Right lung (tissue), 5 donors: ENCODE results near the gene ECT2L. TPM values are rescaled to one million over a fixed set of nuclear protein-coding genes. Genes with fewer than 3 reads are reported as not detected.
A peak's percentile ranks its signal among the peaks of the same experiment; 100 is the strongest.

Experiments
- DNase-seq, 2 donors: peaks; one replicate each; pipeline ENCODE4 v3.0.0-alpha.2; 2013
- polyA plus RNA-seq, 5 donors: library from polyadenylated mRNA; unstranded; fragments of 120-200 nt; gene quantifications; one replicate each; pipeline versions ENCODE4 v1.2.1 to v1.2.3, GENCODE V29; 2013; ENCODE audit warnings: inconsistent platforms in 1 of 5, low replicate concordance in 1 of 5; ENCODE audit not compliant: insufficient read length in 5 of 5, insufficient read depth in 1 of 5

The ECT2L gene
- polyA plus RNA-seq, 5 donors, result 0.63 to 3.3 (median 1.8) TPM

- no peak for DNase-seq
These were observed 60.8 kb downstream of the ECT2L start for GRCh38 chr6:138856654-138857053.

GRCh38 chr6:138857775-138858174, 61.9 kb downstream of the ECT2L start:
- no peak for DNase-seq

- no peak for DNase-seq
These were observed 66.6 kb downstream of the ECT2L start for GRCh38 chr6:138862456-138862855.

- peak; percentile 26 to 30 for DNase-seq
These were observed 67.4 kb downstream of the ECT2L start for GRCh38 chr6:138863321-138863720.

GRCh38 chr6:138864343-138864890, 68.5 kb downstream of the ECT2L start:
- DNase-seq, result no peak

GRCh38 chr6:138865480-138866109, 69.7 kb downstream of the ECT2L start:
- no peak for DNase-seq

GRCh38 chr6:138868181-138868580, 72.3 kb downstream of the ECT2L start:
- DNase-seq, result no peak

- DNase-seq, result no peak
These were observed 73.5 kb downstream of the ECT2L start for GRCh38 chr6:138869398-138869797.

GRCh38 chr6:138873191-138873590, 77.3 kb downstream of the ECT2L start:
- no peak for DNase-seq

GRCh38 chr6:138882369-138883017, 86.6 kb downstream of the ECT2L start:
- no peak for DNase-seq

- DNase-seq, result no peak
These were observed 89.4 kb downstream of the ECT2L start for GRCh38 chr6:138885156-138885819.

GRCh38 chr6:138891255-138891986, 95.5 kb downstream of the ECT2L start:
- DNase-seq, result no peak

GRCh38 chr6:138896104-138896756, 100.3 kb downstream of the ECT2L start:
- no peak for DNase-seq

GRCh38 chr6:138897031-138897430, 101.1 kb downstream of the ECT2L start:
- no peak for DNase-seq

GRCh38 chr6:138907167-138907566, 111.3 kb downstream of the ECT2L start:
- DNase-seq, result no peak

GRCh38 chr6:138909511-138909910, 113.6 kb downstream of the ECT2L start:
- no peak for DNase-seq

- no peak for DNase-seq
These were observed 114.1 kb downstream of the ECT2L start for GRCh38 chr6:138909975-138910374.

- no peak for DNase-seq
These were observed 116.4 kb downstream of the ECT2L start for GRCh38 chr6:138912308-138912707.

GRCh38 chr6:138914701-138915100, 118.8 kb downstream of the ECT2L start:
- no peak for DNase-seq

- no peak for DNase-seq
These were observed 125.0 kb downstream of the ECT2L start for GRCh38 chr6:138920906-138921305.

- no peak for DNase-seq
These were observed 127.7 kb downstream of the ECT2L start for GRCh38 chr6:138923561-138923960.

- DNase-seq, result no peak
These were observed 129.9 kb downstream of the ECT2L start for GRCh38 chr6:138925806-138926205.
